Skin of body (tissue), 2 donors: ENCODE measurements around the gene USP53. TPM values are rescaled to one million over a fixed set of nuclear protein-coding genes. Genes with fewer than 3 reads are reported as not detected.
"Not testable (repeated sequence)": the region's sequence is repeated elsewhere in the genome, so short reads cannot be mapped to it uniquely, and the experiment has no call there.

ENCODE experiments used
- DNase-seq: peaks from one replicate; lab custom pipeline; 2025; lab: John Stamatoyannopoulos, UW
- total RNA-seq: library from RNA; depleted of rRNA; stranded (reverse); fragments of >200 nt; gene quantifications from one replicate; pipeline ENCODE4 v1.2.3, GENCODE V29; 2014

Gene USP53
- total RNA-seq, 1 donor from 2014 or later: 23.5 TPM

GRCh38 chr4:119271361-119272085, 59.0 kb downstream of the USP53 start:
- DNase-seq: no peak

- not testable (repeated sequence) for DNase-seq
Measured at GRCh38 chr4:119279541-119279940, 67.0 kb downstream of the USP53 start.

GRCh38 chr4:119279945-119280344, 67.4 kb downstream of the USP53 start:
- not testable (repeated sequence) for DNase-seq

- DNase-seq: no peak
Measured at GRCh38 chr4:119281393-119281792, 68.9 kb downstream of the USP53 start.

- no peak for DNase-seq
Measured at GRCh38 chr4:119284876-119285780, 72.6 kb downstream of the USP53 start.

- no peak for DNase-seq
Measured at GRCh38 chr4:119286377-119287002, 74.0 kb downstream of the USP53 start.

- no peak for DNase-seq
Measured at GRCh38 chr4:119289313-119289712, 76.8 kb downstream of the USP53 start.

GRCh38 chr4:119290598-119290997, 78.1 kb downstream of the USP53 start:
- DNase-seq: no peak

- DNase-seq: no peak
Measured at GRCh38 chr4:119296356-119296755, 83.8 kb downstream of the USP53 start.

GRCh38 chr4:119297795-119298194, 85.3 kb downstream of the USP53 start:
- no peak for DNase-seq

GRCh38 chr4:119299260-119299671, 86.8 kb downstream of the USP53 start:
- DNase-seq: no peak

GRCh38 chr4:119299741-119300100, 87.2 kb downstream of the USP53 start:
- no peak for DNase-seq

GRCh38 chr4:119300101-119300978, 87.8 kb downstream of the USP53 start:
- no peak for DNase-seq

GRCh38 chr4:119302073-119302832, 89.7 kb downstream of the USP53 start:
- DNase-seq: no peak

GRCh38 chr4:119303587-119304305, 91.2 kb downstream of the USP53 start:
- DNase-seq: no peak

GRCh38 chr4:119304431-119304830, 91.9 kb downstream of the USP53 start:
- no peak for DNase-seq

GRCh38 chr4:119307606-119308005, 95.1 kb downstream of the USP53 start:
- DNase-seq: no peak

- no peak for DNase-seq
Measured at GRCh38 chr4:119310826-119311225, 98.3 kb downstream of the USP53 start.

GRCh38 chr4:119313237-119313636, 100.7 kb downstream of the USP53 start:
- no peak for DNase-seq

- no peak for DNase-seq
Measured at GRCh38 chr4:119314356-119314755, 101.8 kb downstream of the USP53 start.
